Measurements from ENCODE around the gene HAGHL.

GRCh38 chr16:679814-680624 is 46.9 kb upstream of the HAGHL start, which contains the start of gene STUB1:
- TF ChIP-seq POLR2A (IDR thresholded peaks at IDR 0.05) (no peak), CTCF (IDR thresholded peaks at IDR 0.05) (no peak)
